ENCODE results near the gene SULT6B1.
"Not testable (repeated sequence)": the region's sequence is repeated elsewhere in the genome, so short reads cannot be mapped to it uniquely, and the experiment has no call there.

The SULT6B1 gene

DNA sequence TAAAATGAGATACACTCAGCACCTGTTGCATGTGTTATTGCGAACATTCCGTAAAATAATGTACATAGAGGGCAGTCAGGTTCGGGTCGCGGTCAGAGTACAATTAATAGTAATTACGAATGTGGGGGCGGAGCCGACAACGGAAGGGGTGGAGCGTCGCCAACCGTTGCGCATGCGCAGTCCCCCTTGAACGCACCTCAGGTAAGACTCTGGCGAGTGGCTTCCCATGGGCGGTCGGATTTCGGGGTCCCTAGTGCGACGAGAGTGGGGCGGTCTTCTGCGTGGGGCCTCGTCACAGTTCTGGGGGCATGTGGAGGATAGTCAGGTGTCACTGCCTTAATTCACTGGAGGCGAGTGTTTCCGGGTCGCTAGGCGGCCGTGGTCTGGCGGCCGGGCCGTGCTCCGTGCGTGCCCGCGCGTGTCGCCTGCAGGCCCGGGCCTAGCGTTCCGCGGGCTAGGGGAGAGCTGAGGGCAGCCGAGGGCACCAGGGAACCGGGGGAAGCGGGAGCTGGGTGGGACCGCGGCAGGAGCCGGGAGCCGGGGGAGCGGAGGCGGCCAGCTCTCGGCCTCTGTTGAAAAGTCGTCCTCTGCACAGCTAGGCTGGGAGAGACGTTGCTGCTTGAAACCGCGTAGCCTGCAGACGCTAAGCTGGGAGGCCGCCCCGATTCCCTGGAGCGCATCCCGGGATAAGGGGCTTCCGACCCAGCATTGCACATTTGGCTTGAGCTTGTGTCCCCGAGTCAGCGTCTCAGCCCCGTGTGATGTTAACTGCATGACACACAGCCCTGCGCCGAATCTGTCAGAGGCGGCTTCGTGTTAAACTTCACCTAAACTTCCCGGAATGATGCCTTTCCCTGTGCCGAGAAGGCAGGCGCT, 8.1 kb upstream of the SULT6B1 start, which contains the start of gene CEBPZOS:
Gene CEBPZOS (plus strand): TSS at position 177 of the 876 bp plus-strand sequence. CDS start 3,209 bp downstream, outside the sequence.
- Histone ChIP-seq H3K36me3 (ENCODE audit: control insufficient read depth, insufficient read depth, low read length) (peaks cover 26% of the 10 kb centered on the region), H3K27me3 (ENCODE audit: control insufficient read depth, insufficient read depth, low read length) (no peaks in the 10 kb centered on the region), H3K9me3 (ENCODE audit: control insufficient read depth, insufficient read depth, low read length) (no peaks in the 10 kb centered on the region), H3K9ac (ENCODE audit: low read depth, low read length) (peak within 1 kb of the TSS; percentile 78), H3K4me3 (ENCODE audit: low read depth, low read length) (peak within 1 kb of the TSS; percentile 87), H3K27ac (ENCODE audit: low read depth, low read length) (peak within 1 kb of the TSS; percentile 69), H3K4me1 (ENCODE audit: control insufficient read depth, insufficient read depth, low read length) (peaks cover 49% of the 10 kb centered on the region)

DNA sequence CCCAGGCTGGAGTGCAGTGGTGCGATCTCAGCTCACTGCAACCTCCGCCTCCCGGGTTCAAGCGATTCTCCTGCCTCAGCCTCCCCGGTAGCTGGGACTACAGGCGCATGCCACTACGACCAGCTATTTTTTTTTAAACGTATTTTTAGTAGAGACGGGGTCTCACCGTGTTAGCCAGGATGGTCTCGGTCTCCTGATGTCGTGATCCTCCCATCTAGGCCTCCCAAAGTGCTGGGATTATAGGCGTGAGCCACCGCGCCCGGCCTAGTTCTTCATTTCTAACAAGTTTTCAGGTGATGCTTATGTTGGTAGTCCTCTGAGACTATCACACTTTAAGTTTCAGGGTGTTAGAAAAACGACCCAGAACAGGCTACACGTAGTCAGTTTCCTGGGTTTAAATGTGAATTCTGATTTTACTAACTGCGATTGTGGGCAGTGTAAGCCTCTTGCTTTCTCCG, 7.4 kb upstream of the SULT6B1 start:
- not testable (repeated sequence) for H3K27ac ChIP-seq (ENCODE audit: low read depth, low read length); H3K9me3 ChIP-seq (ENCODE audit: control insufficient read depth, insufficient read depth, low read length); H3K27me3 ChIP-seq (ENCODE audit: control insufficient read depth, insufficient read depth, low read length); H3K9ac ChIP-seq (ENCODE audit: low read depth, low read length)
- Histone ChIP-seq H3K4me3 (ENCODE audit: low read depth, low read length) (peak overlapping the region; percentile 87), H3K4me1 (ENCODE audit: control insufficient read depth, insufficient read depth, low read length) (peaks cover 49% of the 10 kb centered on the region), H3K36me3 (ENCODE audit: control insufficient read depth, insufficient read depth, low read length) (peaks cover 19% of the 10 kb centered on the region)

DNA sequence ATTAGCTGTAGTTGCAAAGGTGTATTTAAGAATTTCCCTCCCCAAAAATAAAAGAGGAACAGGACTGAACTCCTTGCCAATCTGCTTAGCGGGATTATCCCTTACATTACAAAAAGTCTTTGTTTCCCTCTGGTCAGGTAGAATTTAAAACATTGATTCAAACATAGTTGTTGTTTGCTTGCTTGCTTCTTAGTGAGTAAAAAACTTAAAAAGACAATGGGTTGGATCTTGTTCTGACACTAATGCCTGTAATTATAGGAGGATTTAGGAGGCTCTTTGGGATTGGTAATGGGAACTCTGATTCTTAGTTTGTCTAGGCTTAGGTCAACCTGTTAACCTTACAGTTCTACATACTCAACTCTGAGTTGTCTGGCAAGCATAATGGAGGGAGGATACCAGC, 4.1 kb upstream of the SULT6B1 start:
- Histone ChIP-seq H3K4me1 (ENCODE audit: control insufficient read depth, insufficient read depth, low read length) (peaks cover 36% of the 10 kb centered on the region), H3K36me3 (ENCODE audit: control insufficient read depth, insufficient read depth, low read length) (no peaks in the 10 kb centered on the region), H3K4me3 (ENCODE audit: low read depth, low read length) (no peak overlapping the region), H3K9ac (ENCODE audit: low read depth, low read length) (no peak overlapping the region), H3K27ac (ENCODE audit: low read depth, low read length) (peak overlapping the region; percentile 49), H3K9me3 (ENCODE audit: control insufficient read depth, insufficient read depth, low read length) (no peaks in the 10 kb centered on the region), H3K27me3 (ENCODE audit: control insufficient read depth, insufficient read depth, low read length) (no peaks in the 10 kb centered on the region)

DNA sequence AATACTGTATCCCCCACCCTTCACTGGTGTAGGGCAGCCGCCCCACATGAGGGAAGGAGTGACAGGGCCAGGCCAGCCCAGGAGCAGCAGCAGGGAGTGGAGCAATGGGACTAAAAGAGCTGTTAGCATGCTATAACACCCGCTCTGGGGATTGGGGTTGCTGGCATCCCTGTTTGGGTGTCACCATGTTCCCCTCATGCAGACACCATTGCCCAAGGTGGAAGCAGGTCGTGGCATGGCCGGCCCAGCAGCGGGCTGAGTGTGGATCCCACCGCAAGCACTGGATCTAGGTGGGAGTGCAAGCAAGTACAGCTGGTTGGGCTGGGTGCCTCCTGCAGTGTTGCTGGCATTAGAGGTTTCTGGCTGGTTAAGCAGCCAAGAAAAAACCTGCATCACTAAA, 3.3 kb upstream of the SULT6B1 start:
- Histone ChIP-seq H3K4me1 (ENCODE audit: control insufficient read depth, insufficient read depth, low read length) (peaks cover 36% of the 10 kb centered on the region), H3K9ac (ENCODE audit: low read depth, low read length) (no peak overlapping the region), H3K27me3 (ENCODE audit: control insufficient read depth, insufficient read depth, low read length) (no peaks in the 10 kb centered on the region), H3K36me3 (ENCODE audit: control insufficient read depth, insufficient read depth, low read length) (no peaks in the 10 kb centered on the region), H3K27ac (ENCODE audit: low read depth, low read length) (peak overlapping the region; percentile 49), H3K9me3 (ENCODE audit: control insufficient read depth, insufficient read depth, low read length) (no peaks in the 10 kb centered on the region), H3K4me3 (ENCODE audit: low read depth, low read length) (no peak overlapping the region)

DNA sequence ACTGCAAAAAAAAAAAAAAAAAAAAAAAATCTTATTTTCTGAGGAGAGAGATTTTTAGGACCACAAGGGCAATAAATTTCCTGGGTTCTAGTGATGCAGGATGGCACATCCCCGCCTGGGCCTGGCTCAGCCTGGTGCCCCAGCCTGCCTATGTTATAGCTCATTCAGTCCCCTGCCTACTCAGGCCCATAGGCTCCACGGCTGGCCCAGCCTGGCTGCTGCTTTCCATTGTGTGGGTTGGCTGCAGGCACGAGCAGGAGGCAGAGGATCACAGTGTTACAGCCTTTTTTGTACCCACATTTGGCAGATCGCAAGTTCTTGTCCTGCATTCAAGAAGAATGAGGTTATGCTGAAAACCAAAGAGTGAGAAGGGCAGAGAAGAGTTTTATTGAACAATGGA, 2.8 kb upstream of the SULT6B1 start:
- Histone ChIP-seq H3K36me3 (ENCODE audit: control insufficient read depth, insufficient read depth, low read length) (no peaks in the 10 kb centered on the region), H3K27ac (ENCODE audit: low read depth, low read length) (peak overlapping the region; percentile 49), H3K27me3 (ENCODE audit: control insufficient read depth, insufficient read depth, low read length) (no peaks in the 10 kb centered on the region), H3K4me3 (ENCODE audit: low read depth, low read length) (no peak overlapping the region), H3K9ac (ENCODE audit: low read depth, low read length) (no peak overlapping the region), H3K9me3 (ENCODE audit: control insufficient read depth, insufficient read depth, low read length) (no peaks in the 10 kb centered on the region), H3K4me1 (ENCODE audit: control insufficient read depth, insufficient read depth, low read length) (peaks cover 36% of the 10 kb centered on the region)

DNA sequence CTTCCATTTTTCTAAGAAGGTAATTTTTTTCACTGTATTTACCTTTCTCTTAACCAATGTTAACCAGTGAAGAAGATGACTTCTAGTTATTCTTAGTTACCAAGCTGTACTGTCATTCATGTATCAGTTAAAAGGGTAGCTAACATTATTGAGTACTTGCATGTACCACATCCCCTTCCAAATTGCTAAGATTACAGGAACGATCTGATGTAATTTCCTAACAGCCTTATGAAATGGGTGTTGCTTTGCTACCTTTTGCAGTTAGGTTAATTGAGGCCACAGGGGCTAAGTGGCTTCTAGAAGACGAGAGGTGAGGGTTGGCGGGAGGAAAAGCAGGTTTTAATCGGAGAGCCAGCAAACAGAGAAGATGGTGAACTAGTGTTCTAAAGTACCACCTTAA, 1.8 kb upstream of the SULT6B1 start:
- Histone ChIP-seq H3K4me3 (ENCODE audit: low read depth, low read length) (no peak overlapping the region), H3K36me3 (ENCODE audit: control insufficient read depth, insufficient read depth, low read length) (no peaks in the 10 kb centered on the region), H3K9ac (ENCODE audit: low read depth, low read length) (0 out of 2 replicates have a peak overlapping the region, but pooled peaks have one; percentile 4), H3K27ac (ENCODE audit: low read depth, low read length) (peak overlapping the region; percentile 74), H3K27me3 (ENCODE audit: control insufficient read depth, insufficient read depth, low read length) (no peaks in the 10 kb centered on the region), H3K4me1 (ENCODE audit: control insufficient read depth, insufficient read depth, low read length) (peaks cover 36% of the 10 kb centered on the region), H3K9me3 (ENCODE audit: control insufficient read depth, insufficient read depth, low read length) (no peaks in the 10 kb centered on the region)

DNA sequence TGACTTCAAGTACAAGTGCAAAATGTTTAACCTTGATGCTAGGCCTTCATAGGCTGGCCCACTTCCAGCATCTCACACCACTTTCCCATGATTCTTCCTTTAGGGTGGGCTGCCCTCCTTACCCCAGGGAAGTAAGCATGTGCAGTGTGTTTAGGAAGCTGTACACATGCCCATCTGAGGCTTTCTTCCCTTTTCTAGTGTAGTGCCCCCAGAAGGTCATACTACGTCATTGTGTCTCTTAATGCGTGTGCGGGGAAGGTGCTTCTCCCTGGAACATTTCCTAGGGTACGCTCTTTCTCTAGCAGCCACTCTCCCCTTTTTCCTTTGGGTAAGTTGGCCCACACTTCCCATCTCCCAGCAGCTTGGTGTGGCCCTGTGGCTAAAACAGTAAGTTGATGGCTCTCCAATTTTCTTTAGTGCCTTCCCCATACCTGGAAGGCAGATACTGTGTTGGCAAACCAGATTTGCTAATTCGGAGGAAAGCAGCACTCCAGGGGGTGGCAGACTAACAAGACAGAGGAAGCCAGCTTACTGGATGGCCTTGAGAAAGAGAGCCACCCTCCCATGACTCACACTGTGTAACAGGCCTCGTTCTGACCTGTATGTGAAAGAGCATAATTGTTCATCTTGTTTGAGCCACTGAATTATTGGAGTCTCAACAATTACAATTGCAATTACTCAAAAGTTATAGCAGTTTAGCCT, 1.1 kb upstream of the SULT6B1 start:
- H3K4me3 ChIP-seq (ENCODE audit: low read depth, low read length), result no peak overlapping the region
- no peak overlapping the region for H3K9ac ChIP-seq (ENCODE audit: low read depth, low read length)
- peak overlapping the region; percentile 74 for H3K27ac ChIP-seq (ENCODE audit: low read depth, low read length)

DNA sequence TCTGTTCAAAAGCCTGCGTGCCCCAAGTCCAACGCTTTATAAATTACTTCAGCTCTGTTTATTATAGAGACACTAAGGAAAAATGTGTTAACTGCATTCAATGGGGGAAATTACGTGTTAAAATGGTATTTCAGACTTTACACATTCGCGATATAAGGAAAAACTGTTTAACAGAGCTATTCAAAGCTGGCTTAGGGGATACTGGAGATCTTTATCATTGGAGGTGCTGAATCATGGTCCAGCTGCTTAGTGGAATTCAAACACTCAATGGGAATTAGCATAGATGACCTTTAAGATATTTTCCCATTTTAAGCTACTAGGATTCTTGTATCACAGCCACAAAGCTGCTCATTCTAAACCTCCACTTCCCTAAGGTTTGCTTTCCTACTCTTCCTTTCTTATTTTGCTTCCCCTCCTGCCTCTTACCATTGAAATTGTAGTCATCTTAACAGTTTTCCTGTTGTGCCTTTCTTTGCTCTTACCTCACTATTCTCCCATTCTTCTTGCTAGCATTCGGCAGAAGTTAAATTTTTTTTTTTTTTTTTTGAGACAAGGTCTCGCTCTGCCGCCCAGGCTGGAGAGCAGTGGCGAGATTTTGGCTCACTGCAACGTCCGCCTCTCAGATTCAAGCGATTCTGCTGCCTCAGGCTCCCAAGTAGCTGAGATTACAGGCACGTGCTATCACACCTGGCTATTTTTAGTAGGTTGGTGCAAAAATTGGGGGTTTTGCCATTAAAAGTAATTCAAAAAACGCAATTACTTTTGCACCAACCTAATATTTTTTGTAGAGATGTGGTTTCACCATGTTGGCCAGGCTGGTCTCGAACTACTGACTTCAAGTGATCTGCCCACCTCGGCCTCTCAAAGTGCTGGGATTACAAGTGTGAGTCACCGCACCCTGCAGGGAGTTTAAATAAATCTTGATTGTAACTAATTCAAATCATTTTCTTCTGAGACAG, 6.5 kb downstream of the SULT6B1 start:
- Histone ChIP-seq H3K27ac (ENCODE audit: low read depth, low read length) (peak overlapping the region; percentile 93), H3K9ac (ENCODE audit: low read depth, low read length) (peak overlapping the region; percentile 29), H3K4me1 (ENCODE audit: control insufficient read depth, insufficient read depth, low read length) (peaks cover 16% of the 10 kb centered on the region), H3K9me3 (ENCODE audit: control insufficient read depth, insufficient read depth, low read length) (no peaks in the 10 kb centered on the region), H3K27me3 (ENCODE audit: control insufficient read depth, insufficient read depth, low read length) (no peaks in the 10 kb centered on the region), H3K36me3 (ENCODE audit: control insufficient read depth, insufficient read depth, low read length) (no peaks in the 10 kb centered on the region), H3K4me3 (ENCODE audit: low read depth, low read length) (no peak overlapping the region)

More for the DNA sequence above, 1.1 kb upstream of the SULT6B1 start:
- Histone ChIP-seq H3K36me3 (ENCODE audit: control insufficient read depth, insufficient read depth, low read length) (no peaks in the 10 kb centered on the region), H3K9me3 (ENCODE audit: control insufficient read depth, insufficient read depth, low read length) (no peaks in the 10 kb centered on the region), H3K4me1 (ENCODE audit: control insufficient read depth, insufficient read depth, low read length) (peaks cover 36% of the 10 kb centered on the region), H3K27me3 (ENCODE audit: control insufficient read depth, insufficient read depth, low read length) (no peaks in the 10 kb centered on the region)

DNA sequence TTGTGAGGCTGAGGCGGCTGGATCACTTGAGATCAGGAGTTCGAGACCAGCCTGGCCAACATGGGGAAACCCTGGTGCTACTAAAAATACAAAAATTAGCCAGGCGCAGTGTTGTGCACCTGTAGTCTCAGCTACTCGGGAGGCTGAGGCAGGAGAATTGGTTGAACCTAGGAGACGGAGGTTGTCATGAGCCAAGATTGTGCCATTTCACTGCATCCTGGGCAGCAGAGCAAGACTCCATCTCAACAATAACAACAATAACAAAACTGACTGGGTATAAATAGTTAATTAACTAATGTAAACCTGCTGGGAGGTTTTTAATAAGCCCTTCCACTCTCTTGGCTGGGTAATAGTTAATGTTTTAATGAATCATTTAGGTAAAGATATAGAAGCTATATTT, 7.8 kb downstream of the SULT6B1 start:
- peaks cover 16% of the 10 kb centered on the region for H3K4me1 ChIP-seq (ENCODE audit: control insufficient read depth, insufficient read depth, low read length)
- no peak overlapping the region for H3K27ac ChIP-seq (ENCODE audit: low read depth, low read length)
- H3K36me3 ChIP-seq (ENCODE audit: control insufficient read depth, insufficient read depth, low read length), result no peaks in the 10 kb centered on the region
- no peak overlapping the region for H3K4me3 ChIP-seq (ENCODE audit: low read depth, low read length)
- H3K27me3 ChIP-seq (ENCODE audit: control insufficient read depth, insufficient read depth, low read length), result no peaks in the 10 kb centered on the region
- no peaks in the 10 kb centered on the region for H3K9me3 ChIP-seq (ENCODE audit: control insufficient read depth, insufficient read depth, low read length)
- no peak overlapping the region for H3K9ac ChIP-seq (ENCODE audit: low read depth, low read length)

DNA sequence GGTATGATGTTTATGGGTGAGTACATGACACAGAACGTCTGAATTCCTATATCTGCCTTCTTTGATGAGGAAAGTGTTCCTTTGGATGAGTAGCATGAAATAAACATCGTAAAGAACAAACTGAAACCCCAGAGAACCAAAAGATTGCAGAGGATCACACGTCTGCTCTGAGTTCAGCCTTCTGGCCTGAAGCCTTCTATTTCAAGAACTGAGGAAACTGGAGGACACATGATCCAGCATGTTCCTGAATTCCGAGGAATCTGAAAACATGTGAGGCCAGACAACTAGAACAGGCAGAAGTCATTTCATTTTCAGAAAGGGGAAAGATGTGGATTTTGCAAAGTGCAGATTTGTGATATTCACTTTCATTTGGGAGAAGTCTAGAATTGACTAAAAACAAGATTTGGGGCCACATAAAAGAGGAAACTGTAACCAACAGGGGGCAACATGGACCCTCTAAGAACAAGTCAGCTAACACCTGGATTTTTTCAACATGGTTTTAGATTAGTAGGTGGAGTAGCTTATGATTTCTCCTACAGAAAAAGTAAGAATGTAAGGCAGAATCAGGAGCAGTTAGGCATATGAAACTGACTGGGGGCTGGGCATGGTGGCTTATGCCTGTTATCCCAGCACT, 8.3 kb downstream of the SULT6B1 start:
- Histone ChIP-seq H3K27me3 (ENCODE audit: control insufficient read depth, insufficient read depth, low read length) (no peaks in the 10 kb centered on the region), H3K4me1 (ENCODE audit: control insufficient read depth, insufficient read depth, low read length) (peaks cover 16% of the 10 kb centered on the region), H3K4me3 (ENCODE audit: low read depth, low read length) (no peak overlapping the region), H3K27ac (ENCODE audit: low read depth, low read length) (no peak overlapping the region), H3K36me3 (ENCODE audit: control insufficient read depth, insufficient read depth, low read length) (no peaks in the 10 kb centered on the region), H3K9ac (ENCODE audit: low read depth, low read length) (no peak overlapping the region), H3K9me3 (ENCODE audit: control insufficient read depth, insufficient read depth, low read length) (no peaks in the 10 kb centered on the region)

All from HUES48 (cell line).